Tibial nerve (tissue), 4 donors: ENCODE results near the gene UBE2J2. TPM values are rescaled to one million over a fixed set of nuclear protein-coding genes. Genes with fewer than 3 reads are reported as not detected.

ENCODE experiments used
- DNase-seq, 2 donors: peaks; one replicate each; pipeline ENCODE4 v3.0.0-alpha.2; 2019; ENCODE audit warnings: low spot score in 2 of 2
- H3K27ac ChIP-seq, 4 donors: fragments of 200-600 bp; sonication (generic) in 3 of 4; one replicate each; pipeline ENCODE4 v1.5.1; 2017 to 2019; ENCODE audit warnings: mild to moderate bottlenecking in 1 of 4
- H3K27me3 ChIP-seq, 2 donors: fragments of 200-600 bp; sonication (generic) in 1 of 2; one replicate each; pipeline versions ENCODE4 v1.5.1 to v1.6.0; 2017 to 2019
- H3K36me3 ChIP-seq, 3 donors: fragments of 200-600 bp; sonication (generic); one replicate each; pipeline ENCODE4 v1.5.1; 2018 to 2019
- H3K4me1 ChIP-seq, 4 donors: fragments of 200-600 bp; sonication (generic) in 3 of 4; one replicate each; pipeline ENCODE4 v1.5.1; 2017 to 2019
- H3K4me3 ChIP-seq, 4 donors: fragments of 200-600 bp; sonication (generic) in 3 of 4; one replicate each; pipeline ENCODE4 v1.5.1; 2017 to 2019; ENCODE audit warnings: mild to moderate bottlenecking in 1 of 4, moderate library complexity in 1 of 4
- H3K9me3 ChIP-seq, 4 donors: fragments of 200-600 bp; sonication (generic) in 3 of 4; one replicate each; pipeline ENCODE4 v1.5.1; 2017 to 2019
- CTCF ChIP-seq, 5 experiments: fragments of 200-600 bp in 3 of 5; fragments of 450-650 bp in 2 of 5; sonication (generic) in 3 of 5; IDR thresholded peaks; one replicate each; pipeline ENCODE4 v1.5.1; 2016 to 2019; ENCODE audit warnings: antibody characterized with exemption in 5 of 5, mild to moderate bottlenecking in 3 of 5, moderate library complexity in 2 of 5
- EP300 ChIP-seq, 2 donors: sonication (generic); formaldehyde crosslinking; IDR thresholded peaks; one replicate each; pipeline ENCODE4 v1.6.1; 2017; ENCODE audit warnings: antibody characterized with exemption in 2 of 2, mild to moderate bottlenecking in 1 of 2
- POLR2A ChIP-seq, 2 donors: fragments of 450-650 bp; IDR thresholded peaks; one replicate each; pipeline ENCODE4 v1.6.1; 2017; ENCODE audit warnings: antibody characterized with exemption in 2 of 2, mild to moderate bottlenecking in 2 of 2, moderate library complexity in 2 of 2
- WGBS, 2 donors: methylation state at CpG; one replicate each; pipeline ENCODE4 v1.1.5; 2018; 5-methylcytosine and 5-hydroxymethylcytosine counted together
- total RNA-seq, 4 donors: library from RNA; depleted of rRNA; stranded (reverse); fragments of >200 nt; gene quantifications; one replicate each; pipeline ENCODE4 v1.1.0, GENCODE V29; 2016

UBE2J2 gene
- total RNA-seq, 4 donors from 2014 or later: 42.2 to 61.0 (median 53.5) TPM

DNA sequence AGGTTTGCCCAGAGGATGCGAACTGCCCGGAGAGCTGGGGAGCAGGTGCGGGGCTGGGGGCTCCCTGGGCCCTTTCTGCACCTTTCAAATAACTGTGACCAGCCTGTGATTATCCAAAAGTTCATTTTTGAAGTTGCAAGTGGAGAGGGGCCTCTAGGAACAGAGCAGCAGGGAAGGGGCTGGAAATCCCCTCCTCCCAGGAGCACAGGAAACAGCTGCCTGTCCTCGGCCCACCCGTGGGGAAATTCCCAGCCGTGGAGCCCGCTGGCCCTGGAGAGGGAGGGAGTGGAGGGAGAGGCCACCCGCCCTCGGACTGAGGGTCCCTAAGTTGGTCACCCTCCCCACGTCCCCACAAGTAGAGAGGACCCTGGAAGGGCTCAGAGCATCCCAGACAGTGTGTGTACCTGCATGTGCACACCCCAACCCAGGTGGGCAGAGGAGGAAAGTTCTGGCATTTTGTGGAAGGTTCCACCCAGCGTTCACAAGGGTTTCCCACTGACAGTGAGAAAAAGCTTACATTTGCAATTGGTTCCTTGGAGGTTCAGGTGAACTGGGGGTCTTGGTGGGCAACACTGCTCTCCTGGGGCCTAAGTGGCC is 58.5 kb downstream of the UBE2J2 start:
- Histone ChIP-seq H3K4me1 (peaks cover 0 to 22% (median 13%) of the 10 kb centered on the region in 4 donors), H3K9me3 (no peaks in the 10 kb centered on the region), H3K36me3 (peaks cover 0 to 56% (median 0%) of the 10 kb centered on the region in 3 donors), H3K27ac (no peak overlapping the region), H3K4me3 (no peak overlapping the region), H3K27me3 (peaks cover 0 to 11% of the 10 kb centered on the region in 2 donors)
- 49 to 50% methylated on average over 11 of the region's 11 CpGs for WGBS, 2 donors
- DNase-seq: no peak
- TF ChIP-seq POLR2A (IDR thresholded peaks at IDR 0.05) (no peak), EP300 (IDR thresholded peaks at IDR 0.05) (no peak), CTCF (IDR thresholded peaks at IDR 0.05) (no peak)

GRCh38 chr1:1213345-1214265 is 60.0 kb downstream of the UBE2J2 start, which contains the start of gene TNFRSF4:
Gene TNFRSF4 (minus strand): TSS chr1:1214153. CDS start chr1:1214127, 26 bp downstream.
- H3K4me1 ChIP-seq: peaks cover 0 to 29% (median 18%) of the 10 kb centered on the region in 4 donors
- H3K4me3 ChIP-seq: peak within 1 kb of the TSS in 2 of 4 donors; percentile 32 to 35
- no peak for DNase-seq
- H3K27ac ChIP-seq: no peak within 1 kb of the TSS
- H3K27me3 ChIP-seq: peaks cover 0 to 19% of the 10 kb centered on the region in 2 donors
- peaks cover 0 to 41% (median 0%) of the 10 kb centered on the region in 3 donors for H3K36me3 ChIP-seq
- TF ChIP-seq POLR2A (IDR thresholded peaks at IDR 0.05) (no peak), CTCF (IDR thresholded peaks at IDR 0.05) (no peak), EP300 (IDR thresholded peaks at IDR 0.05) (no peak)
- WGBS, 2 donors: 47 to 57% methylated on average over 24 to 34 of the region's 56 CpGs
- H3K9me3 ChIP-seq: no peaks in the 10 kb centered on the region

DNA sequence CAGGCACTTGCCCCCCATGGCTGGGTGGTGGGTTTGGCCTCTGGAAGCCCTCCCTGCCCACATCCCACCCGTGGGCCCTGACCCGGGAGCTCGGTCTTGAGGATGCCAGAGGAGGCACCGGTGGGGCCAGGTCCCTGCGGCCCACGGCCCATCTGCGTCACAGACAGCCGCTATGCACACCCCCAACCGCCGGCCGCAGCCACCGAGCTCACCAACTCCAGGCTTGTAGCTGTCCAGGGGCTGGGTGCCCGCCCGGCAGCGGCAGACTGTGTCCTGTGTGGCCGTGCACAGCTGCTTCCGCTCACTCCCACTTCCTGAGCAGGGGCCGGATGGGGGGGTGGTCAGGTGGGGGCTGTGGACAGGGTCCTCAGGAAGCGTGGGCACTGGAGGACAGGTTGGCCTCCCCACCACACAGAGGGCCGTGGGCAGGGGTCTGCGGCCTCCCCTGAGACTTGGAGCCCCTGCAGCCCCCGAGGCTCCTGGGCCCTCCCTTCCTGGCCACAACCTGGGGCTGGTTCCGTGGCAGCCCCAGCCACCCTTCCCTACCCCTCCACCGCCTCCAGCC is 60.8 kb downstream of the UBE2J2 start:
- TF ChIP-seq EP300 (IDR thresholded peaks at IDR 0.05) (no peak), POLR2A (IDR thresholded peaks at IDR 0.05) (no peak), CTCF (IDR thresholded peaks at IDR 0.05) (no peak)
- DNase-seq: no peak
- Histone ChIP-seq H3K27ac (peak overlapping the region in 1 of 4 donors; percentile 19), H3K27me3 (peaks cover 0 to 26% of the 10 kb centered on the region in 2 donors), H3K9me3 (no peaks in the 10 kb centered on the region), H3K4me1 (peaks cover 0 to 36% (median 25%) of the 10 kb centered on the region in 4 donors), H3K36me3 (peaks cover 0 to 33% (median 0%) of the 10 kb centered on the region in 3 donors), H3K4me3 (peak overlapping the region in 2 of 4 donors; percentile 32 to 35)
- WGBS, 2 donors: 44 to 57% methylated on average over 7 to 12 of the region's 24 CpGs

DNA sequence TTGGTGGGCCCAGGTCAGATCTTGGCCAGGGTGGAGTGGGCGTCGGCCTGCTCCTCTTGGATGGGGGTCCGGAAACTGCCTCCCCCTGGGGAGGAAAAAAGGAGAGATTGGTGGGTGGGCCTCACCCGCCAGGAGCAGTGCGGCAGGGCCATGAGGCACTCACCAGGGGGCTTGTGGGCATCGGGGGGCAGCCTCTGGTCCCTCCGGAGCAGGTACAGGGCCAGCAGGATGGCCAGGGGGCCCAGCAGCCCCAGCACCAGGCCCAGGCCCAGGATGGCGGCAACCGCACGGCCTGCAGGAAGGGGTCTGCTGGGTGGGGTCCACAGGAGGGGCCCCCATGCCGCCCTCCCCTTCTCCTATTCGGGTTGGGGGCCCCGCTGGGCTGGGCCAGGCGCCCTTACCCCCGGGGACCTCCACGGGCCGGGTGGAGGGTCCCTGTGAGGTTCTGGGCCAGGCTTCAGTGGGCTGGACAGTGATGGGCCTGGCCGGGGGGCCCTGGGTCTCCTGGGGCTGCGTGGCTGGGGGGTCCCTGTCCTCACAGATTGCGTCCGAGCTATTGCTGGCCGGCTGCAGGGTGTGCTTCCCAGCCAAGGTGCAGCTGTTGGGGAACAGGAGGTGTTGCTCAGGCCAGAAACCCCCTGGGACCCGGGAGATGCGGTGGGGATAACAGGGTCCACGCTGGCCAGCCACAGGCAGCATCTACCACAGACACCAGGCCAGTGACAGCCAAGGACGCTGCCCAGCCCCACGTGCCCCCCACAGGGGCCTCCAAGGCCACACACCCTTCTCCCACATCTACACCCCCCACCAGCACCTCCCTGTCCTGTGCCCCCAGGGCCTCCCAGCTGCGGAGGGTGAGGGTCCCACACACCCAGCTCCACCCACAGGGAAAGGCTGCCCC is 61.9 kb downstream of the UBE2J2 start:
- peaks cover 0 to 22% (median 0%) of the 10 kb centered on the region in 3 donors for H3K36me3 ChIP-seq
- peaks cover 0 to 37% of the 10 kb centered on the region in 2 donors for H3K27me3 ChIP-seq
- H3K4me1 ChIP-seq: peaks cover 0 to 46% (median 29%) of the 10 kb centered on the region in 4 donors
- no peaks in the 10 kb centered on the region for H3K9me3 ChIP-seq
- H3K4me3 ChIP-seq: peak overlapping the region in 1 of 4 donors; percentile 35
- TF ChIP-seq POLR2A (IDR thresholded peaks at IDR 0.05) (no peak), EP300 (IDR thresholded peaks at IDR 0.05) (no peak), CTCF (IDR thresholded peaks at IDR 0.05) (no peak)
- H3K27ac ChIP-seq: no peak overlapping the region
- 80 to 87% methylated on average over 13 to 24 of the region's 28 CpGs for WGBS, 2 donors
- no peak for DNase-seq
